Measurements from ENCODE around the gene GALK1. TPM values are rescaled to one million over a fixed set of nuclear protein-coding genes. Genes with fewer than 3 reads are reported as not detected.
A peak's percentile ranks its signal among the peaks of the same experiment; 100 is the strongest.

The GALK1 gene
- total and polyA plus RNA-seq, 2 of the 13 experiments (the other 11 are each of a cell fraction or from before 2014, with no cell fraction given), result 59.9 to 93.6 TPM

DNA sequence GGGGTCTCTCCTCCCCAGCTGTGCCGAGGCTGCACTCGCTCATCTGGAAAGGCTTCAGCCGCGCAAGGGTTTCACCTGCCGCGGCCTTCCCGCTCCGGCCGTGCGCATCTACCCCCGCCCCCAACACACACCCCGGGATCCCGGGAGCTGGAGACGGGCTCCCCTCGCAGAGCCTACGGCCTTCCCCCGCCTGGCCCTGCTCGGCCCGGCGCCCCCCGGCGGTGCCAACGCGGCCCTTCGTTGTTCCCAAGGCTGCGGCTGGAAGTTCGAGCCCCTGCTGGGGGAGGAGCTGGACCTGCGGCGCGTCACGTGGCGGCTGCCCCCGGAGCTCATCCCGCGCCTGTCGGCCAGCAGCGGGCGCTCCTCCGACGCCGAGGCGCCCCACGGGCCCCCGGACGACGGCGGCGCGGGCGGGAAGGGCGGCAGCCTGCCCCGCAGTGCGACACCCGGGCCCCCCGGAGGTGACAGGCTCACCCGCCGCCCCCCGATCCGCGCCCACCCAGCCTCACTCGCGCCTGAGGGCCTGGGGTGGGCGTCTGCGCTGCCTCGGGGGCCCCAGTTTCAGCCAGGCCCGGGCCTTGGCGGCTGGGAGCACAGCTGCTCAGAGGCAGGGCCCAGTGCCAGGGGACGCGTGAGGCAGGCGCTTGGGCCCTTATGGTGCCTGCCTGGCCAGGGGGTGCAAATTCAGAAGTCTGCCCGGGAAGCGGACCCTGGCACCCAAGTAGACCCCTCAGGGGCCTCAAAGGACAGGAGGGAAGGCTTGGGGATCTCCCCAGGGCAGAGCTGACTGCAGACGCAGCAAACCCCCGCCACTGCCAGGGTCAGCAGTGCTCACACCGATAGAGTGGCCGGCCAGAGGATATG lies 11.2 kb downstream of the GALK1 start (continued):
- no peak for TF ChIP-seq NRL (CRISPR knock-in tag; IDR thresholded peaks at IDR 0.05; ENCODE audit: borderline replicate concordance)
- no peak for TF ChIP-seq SIX4 (CRISPR knock-in tag; IDR thresholded peaks at IDR 0.05)
- TF ChIP-seq HNRNPUL1 (IDR thresholded peaks at IDR 0.05; ENCODE audit: low read depth, low read length), result no peak
- TF ChIP-seq ZNF549 (CRISPR knock-in tag; IDR thresholded peaks at IDR 0.05), result 0 out of 2 replicates have a peak, but pooled peaks have one; percentile 35
- TF ChIP-seq, protein P1, sequence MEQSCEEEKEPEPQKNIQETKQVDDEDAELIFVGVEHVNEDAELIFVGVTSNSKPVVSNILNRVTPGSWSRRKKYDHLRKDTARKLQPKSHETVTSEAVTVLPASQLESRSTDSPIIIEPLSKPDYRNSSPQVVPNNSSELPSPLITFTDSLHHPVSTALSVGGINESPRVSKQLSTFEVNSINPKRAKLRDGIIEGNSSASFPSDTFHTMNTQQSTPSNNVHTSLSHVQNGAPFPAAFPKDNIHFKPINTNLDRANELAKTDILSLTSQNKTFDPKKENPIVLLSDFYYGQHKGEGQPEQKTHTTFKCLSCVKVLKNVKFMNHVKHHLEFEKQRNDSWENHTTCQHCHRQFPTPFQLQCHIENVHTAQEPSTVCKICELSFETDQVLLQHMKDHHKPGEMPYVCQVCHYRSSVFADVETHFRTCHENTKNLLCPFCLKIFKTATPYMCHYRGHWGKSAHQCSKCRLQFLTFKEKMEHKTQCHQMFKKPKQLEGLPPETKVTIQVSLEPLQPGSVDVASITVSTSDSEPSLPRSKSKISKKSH (CRISPR knock-in tag; IDR thresholded peaks at IDR 0.05; ENCODE audit: borderline replicate concordance), result no peak
- TF ChIP-seq ZC3H13 (CRISPR knock-in tag; IDR thresholded peaks at IDR 0.05), result peak; percentile 76
- TF ChIP-seq SOX5 (CRISPR knock-in tag; IDR thresholded peaks at IDR 0.05; ENCODE audit: borderline replicate concordance), result 0 out of 2 replicates have a peak, but pooled peaks have one; percentile 21
- TF ChIP-seq ZNF512B (CRISPR knock-in tag; IDR thresholded peaks at IDR 0.05; ENCODE audit: borderline replicate concordance), result no peak
- peak; percentile 51 for TF ChIP-seq DMAP1 (CRISPR knock-in tag; IDR thresholded peaks at IDR 0.05)
- peak; percentile 86 for TF ChIP-seq CTCF (CRISPR knock-in tag; IDR thresholded peaks at IDR 0.05)
- peak; percentile 94; the same call in 1 of the 2 replicates for TF ChIP-seq ZNF850 (CRISPR knock-in tag; conservative IDR thresholded peaks at IDR 0.05)
- TF ChIP-seq ZNF782 (CRISPR knock-in tag; IDR thresholded peaks at IDR 0.05; ENCODE audit: borderline replicate concordance), result no peak; the same call in 1 of the 2 replicates
- TF ChIP-seq SOX13 (IDR thresholded peaks at IDR 0.05), result no peak
- peak in 1 of 2 experiments; percentile 10; a peak in 1 of 4 replicates for TF ChIP-seq SOX13 (CRISPR knock-in tag; conservative IDR thresholded peaks at IDR 0.05 in 1 of 2, IDR thresholded peaks at IDR 0.05 in 1 of 2)
- TF ChIP-seq, protein P2, sequence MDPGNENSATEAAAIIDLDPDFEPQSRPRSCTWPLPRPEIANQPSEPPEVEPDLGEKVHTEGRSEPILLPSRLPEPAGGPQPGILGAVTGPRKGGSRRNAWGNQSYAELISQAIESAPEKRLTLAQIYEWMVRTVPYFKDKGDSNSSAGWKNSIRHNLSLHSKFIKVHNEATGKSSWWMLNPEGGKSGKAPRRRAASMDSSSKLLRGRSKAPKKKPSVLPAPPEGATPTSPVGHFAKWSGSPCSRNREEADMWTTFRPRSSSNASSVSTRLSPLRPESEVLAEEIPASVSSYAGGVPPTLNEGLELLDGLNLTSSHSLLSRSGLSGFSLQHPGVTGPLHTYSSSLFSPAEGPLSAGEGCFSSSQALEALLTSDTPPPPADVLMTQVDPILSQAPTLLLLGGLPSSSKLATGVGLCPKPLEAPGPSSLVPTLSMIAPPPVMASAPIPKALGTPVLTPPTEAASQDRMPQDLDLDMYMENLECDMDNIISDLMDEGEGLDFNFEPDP (CRISPR knock-in tag; conservative IDR thresholded peaks at IDR 0.05), result 0 out of 2 replicates have a peak, but pooled peaks have one; percentile 44
- TF ChIP-seq CHCHD3 (CRISPR knock-in tag; IDR thresholded peaks at IDR 0.05), result peak; percentile 73; the same call in 1 of the 2 replicates
- no peak for TF ChIP-seq MED13 (CRISPR knock-in tag; IDR thresholded peaks at IDR 0.05)
- TF ChIP-seq GABPB1 (CRISPR knock-in tag; IDR thresholded peaks at IDR 0.05), result peak; percentile 65
- no peak for TF ChIP-seq ZFP36 (IDR thresholded peaks at IDR 0.05; ENCODE audit: borderline replicate concordance, low read depth, low read length, partially characterized antibody)
- no peak for TF ChIP-seq ZFP62 (CRISPR knock-in tag; IDR thresholded peaks at IDR 0.05)

Measured in HepG2 (cell line).